Osteoblast (primary cell): ENCODE results near the gene GAPVD1. TPM values are rescaled to one million over a fixed set of nuclear protein-coding genes. Genes with fewer than 3 reads are reported as not detected.

Experiments
- DNase-seq: peaks from one replicate; pipeline ENCODE4 v3.0.0; 2011; ENCODE audit warnings: low spot score, mixed read lengths; ENCODE audit not compliant: insufficient read length; ENCODE audit errors: missing footprints
- H2AFZ ChIP-seq: 2 replicates; pipeline ENCODE4 v1.6.0; 2011; ENCODE audit warnings: mild to moderate bottlenecking, low read length
- H3K27ac ChIP-seq: 2 replicates; pipeline ENCODE4 v1.5.1; 2011; ENCODE audit warnings: mild to moderate bottlenecking, low read depth, low read length, moderate library complexity
- H3K27me3 ChIP-seq: 2 replicates; pipeline ENCODE4 v1.6.0; 2012; ENCODE audit warnings: mild to moderate bottlenecking, control low read depth, inconsistent platforms, low read length, moderate library complexity; ENCODE audit not compliant: insufficient read depth
- H3K36me3 ChIP-seq: 2 replicates; pipeline ENCODE4 v1.5.1; 2011; ENCODE audit warnings: mild to moderate bottlenecking, low read length, control low read depth, moderate library complexity; ENCODE audit not compliant: insufficient read depth
- H3K4me1 ChIP-seq: 2 replicates; pipeline ENCODE4 v1.5.1; 2011; ENCODE audit warnings: mild to moderate bottlenecking, low read length, control low read depth, moderate library complexity; ENCODE audit not compliant: insufficient read depth
- H3K4me2 ChIP-seq: 2 replicates; pipeline ENCODE4 v1.6.0; 2011; ENCODE audit warnings: mild to moderate bottlenecking, low read length; ENCODE audit not compliant: insufficient read depth
- H3K4me3 ChIP-seq: fragments of 200-600 bp; sonication (generic); 3 replicates; pipeline ENCODE4 v1.5.1; 2012; ENCODE audit warnings: mild to moderate bottlenecking, low read length, inconsistent platforms; ENCODE audit not compliant: insufficient read depth
- H3K79me2 ChIP-seq: 2 replicates; pipeline ENCODE4 v1.6.0; 2012; ENCODE audit warnings: mild to moderate bottlenecking, low read length, control low read depth, inconsistent platforms; ENCODE audit not compliant: insufficient read depth
- H3K9me3 ChIP-seq: 2 replicates; pipeline ENCODE4 v1.5.1; 2011; ENCODE audit warnings: low read depth, low read length, control low read depth
- H4K20me1 ChIP-seq: 2 replicates; pipeline ENCODE4 v1.6.0; 2012; ENCODE audit warnings: mild to moderate bottlenecking, low read length, control low read depth; ENCODE audit not compliant: insufficient read depth
- total RNA-seq: library from RNA; depleted of rRNA; stranded (reverse); fragments of >200 nt; gene quantifications from 2 replicates; pipeline ENCODE4 v1.2.3, GENCODE V29; 2012
- TF ChIP-seq, protein P1 (sequence below): IDR thresholded peaks from 2 replicates; pipeline ENCODE4 v1.5.1; 2011; ENCODE audit warnings: mild to moderate bottlenecking, low read depth, low read length, moderate library complexity; ENCODE audit errors: extremely low read depth

The GAPVD1 gene
- total RNA-seq, 1 donor: 80.3 TPM

DNA sequence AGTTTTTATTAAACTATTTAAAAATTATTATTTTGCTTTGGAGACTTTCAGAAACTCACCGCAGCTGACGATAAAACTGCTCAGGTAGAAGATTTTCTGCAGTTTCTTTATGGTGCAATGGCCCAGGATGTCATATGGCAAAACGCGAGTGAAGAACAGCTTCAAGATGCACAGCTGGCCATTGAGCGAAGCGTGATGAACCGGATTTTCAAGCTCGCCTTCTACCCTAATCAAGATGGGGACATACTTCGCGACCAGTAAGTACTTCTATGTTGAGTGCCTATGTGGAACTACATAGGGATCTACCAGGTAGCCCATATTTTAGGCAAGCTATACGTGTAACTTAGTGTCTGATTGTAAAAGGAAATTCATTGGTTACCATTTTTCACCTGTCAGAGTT is 94.0 kb downstream of the GAPVD1 start:
- Histone ChIP-seq H3K36me3 (peaks cover 58% of the 10 kb centered on the region), H3K4me2 (no peak overlapping the region), H3K4me1 (no peaks in the 10 kb centered on the region), H3K27me3 (no peaks in the 10 kb centered on the region), H3K27ac (no peak overlapping the region), H2AFZ (no peak overlapping the region), H3K79me2 (no peaks in the 10 kb centered on the region), H3K9me3 (no peaks in the 10 kb centered on the region), H4K20me1 (no peaks in the 10 kb centered on the region), H3K4me3 (no peak overlapping the region)
- TF ChIP-seq, protein P1, sequence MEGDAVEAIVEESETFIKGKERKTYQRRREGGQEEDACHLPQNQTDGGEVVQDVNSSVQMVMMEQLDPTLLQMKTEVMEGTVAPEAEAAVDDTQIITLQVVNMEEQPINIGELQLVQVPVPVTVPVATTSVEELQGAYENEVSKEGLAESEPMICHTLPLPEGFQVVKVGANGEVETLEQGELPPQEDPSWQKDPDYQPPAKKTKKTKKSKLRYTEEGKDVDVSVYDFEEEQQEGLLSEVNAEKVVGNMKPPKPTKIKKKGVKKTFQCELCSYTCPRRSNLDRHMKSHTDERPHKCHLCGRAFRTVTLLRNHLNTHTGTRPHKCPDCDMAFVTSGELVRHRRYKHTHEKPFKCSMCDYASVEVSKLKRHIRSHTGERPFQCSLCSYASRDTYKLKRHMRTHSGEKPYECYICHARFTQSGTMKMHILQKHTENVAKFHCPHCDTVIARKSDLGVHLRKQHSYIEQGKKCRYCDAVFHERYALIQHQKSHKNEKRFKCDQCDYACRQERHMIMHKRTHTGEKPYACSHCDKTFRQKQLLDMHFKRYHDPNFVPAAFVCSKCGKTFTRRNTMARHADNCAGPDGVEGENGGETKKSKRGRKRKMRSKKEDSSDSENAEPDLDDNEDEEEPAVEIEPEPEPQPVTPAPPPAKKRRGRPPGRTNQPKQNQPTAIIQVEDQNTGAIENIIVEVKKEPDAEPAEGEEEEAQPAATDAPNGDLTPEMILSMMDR: no peak
- no peak for DNase-seq

DNA sequence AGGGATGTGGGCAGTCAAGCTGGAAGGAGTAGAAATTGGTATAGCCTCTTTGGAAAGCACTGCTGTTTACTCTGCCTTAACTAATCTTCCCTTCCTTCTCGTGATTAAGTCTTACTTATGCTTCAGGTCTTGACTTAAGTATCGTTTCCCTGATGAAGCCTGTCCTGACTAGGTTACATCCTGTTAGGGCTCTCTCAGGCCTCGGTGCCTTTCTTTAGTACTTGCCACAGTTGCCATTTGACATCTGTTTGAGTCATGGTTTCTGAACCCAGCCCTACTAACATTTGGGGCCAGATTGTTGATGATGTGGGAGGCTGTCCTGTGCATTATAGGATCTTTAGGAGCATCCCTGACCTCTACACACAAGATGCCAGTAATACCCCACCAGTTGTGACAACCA is 94.4 kb downstream of the GAPVD1 start:
- Histone ChIP-seq H3K9me3 (no peaks in the 10 kb centered on the region), H3K4me3 (no peak overlapping the region), H4K20me1 (no peaks in the 10 kb centered on the region), H3K4me2 (no peak overlapping the region), H3K4me1 (no peaks in the 10 kb centered on the region), H3K27ac (no peak overlapping the region), H2AFZ (no peak overlapping the region), H3K79me2 (no peaks in the 10 kb centered on the region), H3K36me3 (peaks cover 57% of the 10 kb centered on the region), H3K27me3 (no peaks in the 10 kb centered on the region)
- TF ChIP-seq, protein P1: no peak
- no peak for DNase-seq

DNA sequence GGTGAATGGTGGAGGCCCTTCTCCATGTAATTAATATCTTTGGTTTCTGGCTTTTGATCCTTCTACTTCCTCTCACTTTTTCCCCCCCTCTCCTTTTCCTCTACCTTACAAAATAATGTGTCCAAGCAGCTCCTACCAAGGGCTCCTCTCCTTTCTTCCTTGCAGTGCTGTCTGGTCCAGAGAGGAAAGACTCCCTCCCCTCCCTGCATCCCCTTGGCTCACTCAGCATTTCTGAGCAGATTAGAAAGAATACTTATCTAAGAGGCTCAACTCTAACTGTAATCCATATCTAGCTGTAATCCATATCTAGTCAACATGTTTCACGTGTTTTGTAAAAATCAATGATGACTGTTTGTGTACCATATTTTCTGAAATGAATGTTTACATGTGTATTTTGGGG is 97.4 kb downstream of the GAPVD1 start:
- peaks cover 67% of the 10 kb centered on the region for H3K36me3 ChIP-seq
- H3K4me2 ChIP-seq: no peak overlapping the region
- no peaks in the 10 kb centered on the region for H3K4me1 ChIP-seq
- no peaks in the 10 kb centered on the region for H3K9me3 ChIP-seq
- no peaks in the 10 kb centered on the region for H3K79me2 ChIP-seq
- H3K27ac ChIP-seq: no peak overlapping the region
- no peak for DNase-seq
- no peaks in the 10 kb centered on the region for H4K20me1 ChIP-seq
- no peaks in the 10 kb centered on the region for H3K27me3 ChIP-seq
- TF ChIP-seq, protein P1: no peak
- no peak overlapping the region for H2AFZ ChIP-seq
- no peak overlapping the region for H3K4me3 ChIP-seq

DNA sequence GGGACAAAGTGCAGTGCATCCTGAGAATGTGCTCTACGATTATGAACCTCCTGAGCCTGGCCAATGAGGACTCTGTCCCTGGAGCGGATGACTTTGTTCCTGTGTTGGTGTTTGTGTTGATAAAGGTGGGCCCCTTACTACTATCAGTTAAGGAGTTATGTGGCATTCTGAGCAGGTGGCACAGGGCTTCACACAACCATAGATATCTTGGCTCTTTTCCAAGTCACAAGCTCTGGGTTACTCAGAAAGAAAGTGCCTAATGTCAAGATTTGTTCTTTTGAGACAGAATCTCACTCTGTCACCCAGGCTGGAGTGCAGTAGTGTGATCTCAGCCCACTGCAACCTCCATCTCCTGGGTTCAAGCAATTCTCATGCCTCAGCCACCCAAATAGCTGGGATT is 99.0 kb downstream of the GAPVD1 start:
- DNase-seq: no peak
- Histone ChIP-seq H3K79me2 (no peaks in the 10 kb centered on the region), H4K20me1 (no peaks in the 10 kb centered on the region), H3K4me2 (no peak overlapping the region), H3K9me3 (no peaks in the 10 kb centered on the region), H3K27me3 (no peaks in the 10 kb centered on the region), H3K27ac (no peak overlapping the region), H3K4me3 (no peak overlapping the region), H3K36me3 (peaks cover 61% of the 10 kb centered on the region), H3K4me1 (no peaks in the 10 kb centered on the region), H2AFZ (no peak overlapping the region)
- TF ChIP-seq, protein P1: no peak
